ENCODE data around the gene ZFP69B. TPM values are rescaled to one million over a fixed set of nuclear protein-coding genes. Genes with fewer than 3 reads are reported as not detected.

The ZFP69B gene
- polyA plus RNA-seq, 3 donors = 0.20 to 0.67 TPM; not detected in 1

GRCh38 chr1:40416709-40417108 lies 33.6 kb upstream of the ZFP69B start:
- WGBS (ENCODE audit: insufficient coverage) = 100% methylated on average over 1 of the region's 4 CpGs
- no peak overlapping the region for H3K4me3 ChIP-seq (replicated peaks in 1 of 3; ENCODE audit: low read depth in 2 of 3, low read length in 3 of 3)
- no peak for TF ChIP-seq CTCF (IDR thresholded peaks at IDR 0.05)
- peaks cover 16% of the 10 kb centered on the region for H3K4me1 Mint-ChIP-seq
- DNase-seq = no peak
- no peak overlapping the region for H3K9ac ChIP-seq (ENCODE audit: insufficient read depth, low read length, poor library complexity, severe bottlenecking)
- H3K36me3 Mint-ChIP-seq = peaks cover 86 to 94% of the 10 kb centered on the region in 2 donors
- intact Hi-C loops (cut with micrococcal nuclease) = no loop called here
- peaks cover 0 to 1% (median 0%) of the 10 kb centered on the region in 3 donors for H3K27me3 Mint-ChIP-seq (ENCODE audit: low read depth in 3 of 3)
- no peak overlapping the region for H3K4me2 ChIP-seq (replicated peaks; ENCODE audit: extremely low read depth, low read length, poor library complexity, severe bottlenecking)
- no peaks in the 10 kb centered on the region for H3K9me3 ChIP-seq (replicated peaks in 1 of 2; ENCODE audit: control insufficient read depth in 1 of 2, insufficient read depth in 1 of 2, low read length in 2 of 2)
- no peak overlapping the region for H2AFZ ChIP-seq (ENCODE audit: insufficient read depth, low read depth, low read length, poor library complexity, severe bottlenecking)
- H3K36me3 ChIP-seq (replicated peaks in 1 of 2; ENCODE audit: control insufficient read depth in 1 of 2, insufficient read depth in 2 of 2, low read length in 2 of 2) = peaks cover 80 to 93% of the 10 kb centered on the region in 2 donors
- peaks cover 4% of the 10 kb centered on the region for H3K79me2 ChIP-seq (ENCODE audit: insufficient read depth, low read length)
- H3K9me3 Mint-ChIP-seq = no peaks in the 10 kb centered on the region
- peak overlapping the region in 1 of 2 donors; percentile 9 for H3K27ac ChIP-seq (ENCODE audit: low read depth in 1 of 2, low read length in 2 of 2)
- no peaks in the 10 kb centered on the region for H3K27me3 ChIP-seq (ENCODE audit: control insufficient read depth in 2 of 2, insufficient read depth in 2 of 2, low read length in 2 of 2)
- H3K27ac Mint-ChIP-seq = no peak overlapping the region
- H3K4me3 Mint-ChIP-seq = no peak overlapping the region
- peaks cover 97% of the 10 kb centered on the region for H4K20me1 ChIP-seq (ENCODE audit: insufficient read depth, low read length)
- H3K4me1 ChIP-seq (ENCODE audit: control insufficient read depth in 1 of 2, insufficient read depth in 2 of 2, low read length in 2 of 2) = peaks cover 10 to 21% of the 10 kb centered on the region in 2 donors

- no peak overlapping the region for H3K9ac ChIP-seq (ENCODE audit: insufficient read depth, low read length, poor library complexity, severe bottlenecking)
- Mint-ChIP-seq H3K4me1 (peaks cover 53% of the 10 kb centered on the region), H3K4me3 (peak overlapping the region; percentile 53 to 72), H3K27me3 (ENCODE audit: low read depth in 3 of 3) (peaks cover 0 to 4% (median 0%) of the 10 kb centered on the region in 3 donors), H3K36me3 (peaks cover 77 to 92% of the 10 kb centered on the region in 2 donors), H3K27ac (peak overlapping the region; percentile 83 to 95 (median 89)), H3K9me3 (peaks cover 0 to 4% (median 0%) of the 10 kb centered on the region in 7 donors)
- no peak for TF ChIP-seq CTCF (IDR thresholded peaks at IDR 0.05)
- peaks cover 17% of the 10 kb centered on the region for H3K79me2 ChIP-seq (ENCODE audit: insufficient read depth, low read length)
- H4K20me1 ChIP-seq (ENCODE audit: insufficient read depth, low read length) = peaks cover 63% of the 10 kb centered on the region
- H3K9me3 ChIP-seq (replicated peaks in 1 of 2; ENCODE audit: control insufficient read depth in 1 of 2, insufficient read depth in 1 of 2, low read length in 2 of 2) = no peaks in the 10 kb centered on the region
- intact Hi-C loops (cut with micrococcal nuclease) = no loop called here
- H2AFZ ChIP-seq (ENCODE audit: insufficient read depth, low read depth, low read length, poor library complexity, severe bottlenecking) = no peak overlapping the region
- DNase-seq = peak; percentile 35 to 63 (median 59)
- no peaks in the 10 kb centered on the region for H3K27me3 ChIP-seq (ENCODE audit: control insufficient read depth in 2 of 2, insufficient read depth in 2 of 2, low read length in 2 of 2)
- H3K4me1 ChIP-seq (ENCODE audit: control insufficient read depth in 1 of 2, insufficient read depth in 2 of 2, low read length in 2 of 2) = peaks cover 48 to 59% of the 10 kb centered on the region in 2 donors
- peak overlapping the region; percentile 58 for H3K4me2 ChIP-seq (replicated peaks; ENCODE audit: extremely low read depth, low read length, poor library complexity, severe bottlenecking)
- WGBS (ENCODE audit: insufficient coverage) = 29% methylated on average over 4 of the region's 15 CpGs
- peak overlapping the region; percentile 19 to 71 for H3K27ac ChIP-seq (ENCODE audit: low read depth in 1 of 2, low read length in 2 of 2)
- H3K4me3 ChIP-seq (replicated peaks in 1 of 3; ENCODE audit: low read depth in 2 of 3, low read length in 3 of 3) = peak overlapping the region in 1 of 3 experiments; percentile 61
- H3K36me3 ChIP-seq (replicated peaks in 1 of 2; ENCODE audit: control insufficient read depth in 1 of 2, insufficient read depth in 2 of 2, low read length in 2 of 2) = peaks cover 41 to 68% of the 10 kb centered on the region in 2 donors
Observed at GRCh38 chr1:40421431-40422384, 28.6 kb upstream of the ZFP69B start.
